Parathyroid adenoma (tissue), 2 donors: ENCODE measurements around the gene HPGD.

ENCODE experiments used
- H2AFZ ChIP-seq: fragments of 300-600 bp; sonication (generic); one replicate; pipeline ENCODE4 v1.7.0; 2017; ENCODE audit warnings: antibody characterized with exemption, mild to moderate bottlenecking
- H3K27ac ChIP-seq: fragments of 300-600 bp; sonication (generic); one replicate; pipeline ENCODE4 v1.7.0; 2017
- H3K27me3 ChIP-seq: fragments of 300-600 bp; sonication (generic); one replicate; pipeline ENCODE4 v1.7.0; 2017; ENCODE audit warnings: low read length; ENCODE audit not compliant: control insufficient read depth, insufficient read depth
- H3K36me3 ChIP-seq: fragments of 300-600 bp; sonication (generic); one replicate; pipeline ENCODE4 v1.7.0; 2017; ENCODE audit warnings: low read length; ENCODE audit not compliant: control insufficient read depth, insufficient read depth
- H3K4me1 ChIP-seq: fragments of 300-600 bp; sonication (generic); one replicate; pipeline ENCODE4 v1.7.0; 2017; ENCODE audit warnings: control low read depth
- H3K4me2 ChIP-seq: fragments of 300-600 bp; sonication (generic); one replicate; pipeline ENCODE4 v1.7.0; 2017; ENCODE audit warnings: low read length
- H3K4me3 ChIP-seq: fragments of 300-600 bp; sonication (generic); one replicate; pipeline ENCODE4 v1.7.0; 2017; ENCODE audit warnings: low read depth, low read length
- H3K79me2 ChIP-seq: fragments of 300-600 bp; sonication (generic); one replicate; pipeline ENCODE4 v1.7.0; 2017; ENCODE audit warnings: control low read depth
- H3K9ac ChIP-seq: fragments of 300-600 bp; sonication (generic); one replicate; pipeline ENCODE4 v1.7.0; 2017; ENCODE audit warnings: mild to moderate bottlenecking
- H3K9me3 ChIP-seq: fragments of 300-600 bp; sonication (generic); one replicate; pipeline ENCODE4 v1.7.0; 2017; ENCODE audit warnings: low read length; ENCODE audit not compliant: control insufficient read depth
- CTCF ChIP-seq: fragments of 300-600 bp; sonication (generic); IDR thresholded peaks from one replicate; pipeline ENCODE4 v1.7.0; 2017; ENCODE audit warnings: antibody characterized with exemption, mild to moderate bottlenecking
- donor health status: primary hyperparathyroidism.

Gene HPGD

GRCh38 chr4:174538876-174539250 is 16.6 kb upstream of the HPGD start:
- Histone ChIP-seq H3K27me3 (no peaks in the 10 kb centered on the region), H3K9ac (no peak overlapping the region), H3K79me2 (no peaks in the 10 kb centered on the region), H3K9me3 (no peaks in the 10 kb centered on the region), H3K4me3 (no peak overlapping the region), H3K27ac (no peak overlapping the region), H3K4me2 (no peak overlapping the region), H3K4me1 (no peaks in the 10 kb centered on the region), H3K36me3 (no peaks in the 10 kb centered on the region), H2AFZ (no peak overlapping the region)
- TF ChIP-seq CTCF: no peak

GRCh38 chr4:174538123-174538875 is 16.0 kb upstream of the HPGD start:
- H3K4me2 ChIP-seq: no peak overlapping the region
- H3K27me3 ChIP-seq: no peaks in the 10 kb centered on the region
- H3K79me2 ChIP-seq: no peaks in the 10 kb centered on the region
- H3K9me3 ChIP-seq: no peaks in the 10 kb centered on the region
- no peak overlapping the region for H3K9ac ChIP-seq
- H3K27ac ChIP-seq: no peak overlapping the region
- no peaks in the 10 kb centered on the region for H3K4me1 ChIP-seq
- no peak for TF ChIP-seq CTCF
- no peak overlapping the region for H2AFZ ChIP-seq
- no peak overlapping the region for H3K4me3 ChIP-seq
- no peaks in the 10 kb centered on the region for H3K36me3 ChIP-seq

- no peaks in the 10 kb centered on the region for H3K79me2 ChIP-seq
- no peaks in the 10 kb centered on the region for H3K4me1 ChIP-seq
- H3K36me3 ChIP-seq: no peaks in the 10 kb centered on the region
- no peak overlapping the region for H3K27ac ChIP-seq
- H3K9ac ChIP-seq: no peak overlapping the region
- no peaks in the 10 kb centered on the region for H3K27me3 ChIP-seq
- H3K9me3 ChIP-seq: no peaks in the 10 kb centered on the region
- no peak for TF ChIP-seq CTCF
- no peak overlapping the region for H3K4me3 ChIP-seq
- H2AFZ ChIP-seq: no peak overlapping the region
- no peak overlapping the region for H3K4me2 ChIP-seq
Observed at GRCh38 chr4:174537634-174538033, 15.3 kb upstream of the HPGD start.

GRCh38 chr4:174534461-174534860 is 12.2 kb upstream of the HPGD start:
- H3K9ac ChIP-seq: no peak overlapping the region
- H3K36me3 ChIP-seq: no peaks in the 10 kb centered on the region
- no peaks in the 10 kb centered on the region for H3K4me1 ChIP-seq
- H3K4me2 ChIP-seq: no peak overlapping the region
- H3K27ac ChIP-seq: no peak overlapping the region
- TF ChIP-seq CTCF: no peak
- H3K4me3 ChIP-seq: no peak overlapping the region
- H3K27me3 ChIP-seq: no peaks in the 10 kb centered on the region
- no peak overlapping the region for H2AFZ ChIP-seq
- no peaks in the 10 kb centered on the region for H3K79me2 ChIP-seq
- H3K9me3 ChIP-seq: no peaks in the 10 kb centered on the region

- no peak overlapping the region for H3K4me2 ChIP-seq
- no peak for TF ChIP-seq CTCF
- no peaks in the 10 kb centered on the region for H3K4me1 ChIP-seq
- no peak overlapping the region for H3K9ac ChIP-seq
- H3K9me3 ChIP-seq: no peaks in the 10 kb centered on the region
- H3K36me3 ChIP-seq: no peaks in the 10 kb centered on the region
- no peaks in the 10 kb centered on the region for H3K79me2 ChIP-seq
- no peak overlapping the region for H3K4me3 ChIP-seq
- H3K27ac ChIP-seq: no peak overlapping the region
- H2AFZ ChIP-seq: no peak overlapping the region
- H3K27me3 ChIP-seq: no peaks in the 10 kb centered on the region
Observed at GRCh38 chr4:174532445-174532844, 10.2 kb upstream of the HPGD start.
